Stimulated activated CD4-positive, alpha-beta T cell treated with anti-CD3 and anti-CD28 coated beads, TNF-alpha, amount 100 ng/mL, for 24 hours (primary cell): ENCODE measurements around the gene SLC43A1.
"Not testable (repeated sequence)": the region's sequence is repeated elsewhere in the genome, so short reads cannot be mapped to it uniquely, and the experiment has no call there.

Experiments used
- DNase-seq, 3 experiments: peaks; one replicate each; pipeline ENCODE4 v3.0.0-alpha.2; 2020; ENCODE audit warnings: low read depth in 3 of 3

Gene SLC43A1

GRCh38 chr11:57460758-57461749 is 54.4 kb downstream of the SLC43A1 start:
- no peak for DNase-seq

GRCh38 chr11:57460022-57460757 is 55.3 kb downstream of the SLC43A1 start, which contains the start of gene RTN4RL2:
RTN4RL2 (plus strand) TSS chr11:57460528; CDS start chr11:57460866, 338 bp downstream.
- DNase-seq: peak in 1 of 3 experiments; percentile 58

GRCh38 chr11:57459164-57460021 is 56.1 kb downstream of the SLC43A1 start:
- no peak for DNase-seq

GRCh38 chr11:57458410-57459163 is 56.9 kb downstream of the SLC43A1 start:
- peak in 2 of 3 experiments; percentile 42 to 47 for DNase-seq

- DNase-seq: no peak
Observed at GRCh38 chr11:57458060-57458409, 57.5 kb downstream of the SLC43A1 start.

- DNase-seq: no peak
Observed at GRCh38 chr11:57457643-57458023, 57.9 kb downstream of the SLC43A1 start.

- DNase-seq: peak in 2 of 3 experiments; percentile 55 to 75
Observed at GRCh38 chr11:57456960-57457642, 58.4 kb downstream of the SLC43A1 start.

- no peak for DNase-seq
Observed at GRCh38 chr11:57453543-57454177, 61.8 kb downstream of the SLC43A1 start.

- no peak for DNase-seq
Observed at GRCh38 chr11:57446055-57446454, 69.4 kb downstream of the SLC43A1 start.

GRCh38 chr11:57445122-57445394 is 70.4 kb downstream of the SLC43A1 start:
- not testable (repeated sequence) for DNase-seq

GRCh38 chr11:57444362-57445121 is 71.0 kb downstream of the SLC43A1 start:
- DNase-seq: no peak

- no peak for DNase-seq
Observed at GRCh38 chr11:57440744-57441414, 74.6 kb downstream of the SLC43A1 start.

GRCh38 chr11:57439786-57440185 is 75.7 kb downstream of the SLC43A1 start:
- DNase-seq: no peak

GRCh38 chr11:57438345-57439285 is 76.9 kb downstream of the SLC43A1 start:
- DNase-seq: no peak

GRCh38 chr11:57436031-57436430 is 79.5 kb downstream of the SLC43A1 start:
- no peak for DNase-seq

GRCh38 chr11:57434640-57435546 is 80.6 kb downstream of the SLC43A1 start:
- no peak for DNase-seq
